Raji (cell line): ENCODE results near the gene CHD6.

ENCODE experiments used
- POLR2A ChIP-seq: IDR thresholded peaks from 2 replicates; pipeline ENCODE4 v1.6.1; 2011; ENCODE audit warnings: low read depth, low read length, control low read depth; ENCODE audit not compliant: insufficient read depth

CHD6 gene

DNA sequence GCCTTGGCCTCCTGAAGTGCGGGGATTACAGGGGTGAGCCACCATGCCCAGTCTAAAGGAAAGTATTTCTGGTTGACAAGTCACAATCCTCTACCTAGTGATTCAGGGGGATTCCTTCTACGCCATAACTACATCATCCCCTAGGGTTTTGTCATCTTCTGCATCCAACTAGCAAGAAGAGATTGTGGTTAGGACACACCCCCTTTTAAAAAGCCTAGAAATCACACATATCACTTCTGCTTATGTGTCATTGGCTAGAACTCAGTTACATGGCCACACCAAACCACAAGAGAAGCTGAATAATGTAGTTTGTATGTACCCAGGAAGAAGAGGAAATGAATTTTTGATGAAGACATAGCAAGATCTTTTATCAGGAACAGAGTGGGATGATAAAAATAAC, 14.7 kb upstream of the CHD6 start:
- TF ChIP-seq POLR2A = no peak

DNA sequence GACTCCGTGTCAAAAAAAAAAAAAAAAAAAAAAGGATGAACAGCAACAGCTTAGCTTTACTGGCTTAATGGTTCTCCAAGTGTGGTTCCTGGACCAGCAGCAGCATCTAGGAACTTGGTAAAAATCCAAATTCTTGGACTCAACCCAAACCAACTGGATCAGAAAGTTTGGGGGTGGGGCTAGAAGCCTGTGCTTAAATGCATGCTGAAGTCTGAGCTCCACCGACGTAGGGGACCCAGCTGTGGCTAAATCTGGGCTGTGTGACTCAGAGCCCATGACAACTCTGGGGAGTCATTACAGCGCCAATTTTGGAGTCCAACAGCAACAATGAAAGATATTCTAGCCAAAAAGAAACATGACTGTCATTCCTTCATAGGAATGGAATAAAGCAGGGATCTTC, 13.6 kb upstream of the CHD6 start:
- TF ChIP-seq POLR2A = no peak

DNA sequence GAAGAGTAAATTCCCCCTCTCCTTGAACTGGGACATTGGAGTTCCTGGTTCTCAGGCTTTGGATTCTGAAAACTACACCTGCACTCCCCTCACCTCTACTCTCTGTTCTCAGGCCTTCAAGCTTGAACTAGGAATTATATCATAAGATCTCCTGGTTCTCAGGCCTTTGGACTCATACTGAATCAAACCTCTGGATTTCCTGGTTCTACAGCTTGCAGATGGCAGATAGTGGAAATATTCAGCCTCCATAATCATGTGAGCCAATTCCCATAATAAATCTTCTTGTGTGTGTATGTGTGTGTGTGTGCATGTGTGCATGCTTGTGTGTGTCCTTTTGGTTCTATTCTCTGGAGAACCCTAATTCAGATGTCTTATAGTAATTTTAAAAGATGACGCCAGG, 12.7 kb upstream of the CHD6 start:
- TF ChIP-seq POLR2A = no peak

DNA sequence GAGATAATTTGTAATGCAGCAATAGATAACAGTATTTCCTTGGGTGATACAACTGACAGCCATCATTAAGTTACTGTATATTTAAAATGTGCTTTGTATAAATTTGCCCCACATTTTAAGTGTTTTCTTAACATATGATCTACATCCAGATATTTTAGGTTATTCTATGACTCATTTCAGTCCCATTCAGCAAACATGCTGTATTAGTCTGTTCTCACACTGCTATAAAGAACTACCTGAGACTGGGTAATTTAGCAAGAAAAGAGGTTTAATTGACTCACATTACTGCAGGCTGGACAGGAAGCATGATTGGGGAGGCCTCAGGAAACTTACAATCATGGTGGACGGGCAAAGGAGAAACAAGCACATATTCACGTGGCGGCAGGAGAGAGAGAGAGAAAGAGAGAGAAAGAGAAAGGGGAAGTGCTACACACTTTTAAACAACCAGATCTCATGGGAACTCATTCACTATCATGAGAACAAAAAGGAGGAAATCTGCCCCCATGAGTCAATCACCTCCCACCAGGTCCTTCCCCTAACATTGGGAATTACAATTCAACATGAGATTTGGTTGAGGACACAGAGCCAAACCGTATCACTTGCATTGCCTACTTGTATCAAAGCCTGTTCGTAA, 9.6 kb upstream of the CHD6 start:
- no peak for TF ChIP-seq POLR2A

DNA sequence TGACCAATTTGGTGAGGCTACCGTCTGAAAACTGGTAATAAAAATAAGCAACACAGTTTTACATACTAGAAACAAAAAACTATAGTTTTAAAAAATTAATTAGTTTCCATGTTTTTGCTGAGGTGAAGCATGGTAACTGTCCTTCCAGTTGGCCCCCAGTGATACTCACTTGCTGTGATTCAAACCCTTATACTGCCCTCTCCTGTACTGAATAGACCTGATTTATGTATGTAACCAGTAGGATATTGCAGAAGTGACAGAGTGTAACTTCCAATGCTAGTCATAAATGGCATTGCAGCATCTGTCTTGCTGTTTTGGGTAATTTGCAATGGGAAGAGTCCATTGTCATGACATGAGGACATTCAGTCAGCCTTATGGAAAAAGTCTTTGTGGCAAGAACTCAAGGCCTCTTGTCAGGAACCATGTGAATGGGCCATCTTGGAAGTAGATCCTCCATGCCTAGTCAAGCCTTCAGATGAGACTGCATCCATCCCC, 8.9 kb upstream of the CHD6 start:
- no peak for TF ChIP-seq POLR2A

DNA sequence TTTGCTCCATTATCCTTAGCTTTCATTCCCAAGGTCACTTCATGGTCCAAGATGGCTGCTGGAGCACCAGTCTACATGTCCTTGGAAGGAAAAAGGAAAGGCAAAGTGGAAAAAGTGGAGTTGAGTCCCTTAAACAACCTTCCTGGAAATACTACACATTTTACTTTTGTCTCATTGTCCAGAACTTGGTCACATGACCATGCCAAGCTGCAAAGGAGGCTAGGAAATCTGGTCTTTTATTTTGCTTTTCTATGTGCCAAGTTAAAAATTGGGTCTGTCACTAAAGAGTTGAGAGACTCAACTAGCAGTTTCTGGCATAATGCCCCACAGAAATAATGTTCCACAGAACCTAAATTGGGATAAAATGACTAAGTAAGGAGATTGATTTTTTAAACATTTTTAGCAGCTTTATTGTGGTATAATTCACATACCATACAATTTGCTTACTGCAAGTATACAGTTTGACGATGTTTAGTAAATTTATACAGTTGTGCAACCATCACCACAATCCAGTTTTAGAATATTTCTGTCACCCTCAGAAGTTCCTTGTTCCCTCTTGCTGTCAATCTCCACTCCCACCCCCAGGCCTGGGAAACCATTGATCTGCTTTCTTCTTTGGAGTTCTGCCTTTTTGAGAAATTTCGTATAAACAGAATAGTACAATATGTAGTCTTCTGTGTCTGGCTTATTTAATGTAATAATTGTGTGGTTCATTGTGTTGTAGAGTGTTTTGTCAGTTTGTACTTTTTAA, 5.6 kb upstream of the CHD6 start:
- TF ChIP-seq POLR2A = no peak

DNA sequence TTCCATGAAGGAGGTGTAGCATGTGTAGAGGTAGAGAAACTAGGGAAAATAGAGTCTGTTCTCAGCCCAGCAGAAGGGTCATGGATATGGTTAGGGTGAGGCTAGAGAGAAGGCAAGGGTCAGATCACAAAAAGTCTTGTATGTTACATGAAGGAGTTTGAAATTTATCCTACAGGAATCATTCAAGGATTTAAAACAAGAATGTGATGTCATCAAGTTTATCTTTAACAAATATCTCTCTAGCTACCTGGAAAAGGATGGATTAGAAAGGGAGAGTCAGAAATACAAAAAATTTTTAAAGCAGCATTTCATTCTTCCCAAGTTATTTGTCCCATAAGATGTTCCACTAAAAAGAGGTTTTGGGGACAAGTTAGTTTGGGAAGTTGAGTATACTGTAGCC, 4.4 kb upstream of the CHD6 start:
- no peak for TF ChIP-seq POLR2A

DNA sequence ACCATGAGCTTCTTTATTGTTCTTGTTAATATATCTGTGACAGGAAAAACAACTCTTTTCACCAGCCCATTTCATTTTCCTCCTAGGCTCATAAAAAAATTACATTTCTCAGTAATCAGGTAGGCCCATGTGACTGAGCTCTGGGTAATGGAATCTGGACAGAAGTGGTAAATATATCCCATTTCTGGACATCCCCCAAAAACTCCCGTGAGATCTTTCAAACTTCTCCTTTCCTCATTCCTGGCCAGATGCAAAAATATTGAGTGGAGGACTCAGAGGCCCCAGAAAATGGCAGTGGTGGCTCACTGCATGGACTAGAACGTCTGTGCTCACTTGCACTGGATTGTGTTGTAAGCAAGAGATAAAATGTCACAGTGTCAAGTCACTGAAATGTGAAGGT, 3.8 kb upstream of the CHD6 start:
- no peak for TF ChIP-seq POLR2A

DNA sequence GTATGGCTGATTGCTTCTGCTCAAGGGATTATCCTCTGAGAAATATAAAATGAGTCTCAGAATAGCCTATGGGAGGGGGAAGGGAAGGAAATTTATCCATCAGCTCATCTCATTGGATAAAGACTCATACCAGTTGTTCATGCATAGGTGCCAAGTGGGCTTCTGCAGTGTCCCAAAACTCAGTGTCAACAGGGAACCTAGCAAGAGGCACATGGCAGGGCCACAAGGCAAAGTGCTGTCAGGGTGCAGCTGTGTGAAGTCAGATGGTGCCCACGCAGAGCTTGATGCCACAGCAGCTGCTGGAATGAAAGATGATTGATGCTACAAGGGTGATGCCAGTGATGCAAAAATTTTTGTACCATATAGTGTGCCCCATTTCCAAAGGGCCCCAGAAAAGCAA, 3.2 kb upstream of the CHD6 start:
- no peak for TF ChIP-seq POLR2A

DNA sequence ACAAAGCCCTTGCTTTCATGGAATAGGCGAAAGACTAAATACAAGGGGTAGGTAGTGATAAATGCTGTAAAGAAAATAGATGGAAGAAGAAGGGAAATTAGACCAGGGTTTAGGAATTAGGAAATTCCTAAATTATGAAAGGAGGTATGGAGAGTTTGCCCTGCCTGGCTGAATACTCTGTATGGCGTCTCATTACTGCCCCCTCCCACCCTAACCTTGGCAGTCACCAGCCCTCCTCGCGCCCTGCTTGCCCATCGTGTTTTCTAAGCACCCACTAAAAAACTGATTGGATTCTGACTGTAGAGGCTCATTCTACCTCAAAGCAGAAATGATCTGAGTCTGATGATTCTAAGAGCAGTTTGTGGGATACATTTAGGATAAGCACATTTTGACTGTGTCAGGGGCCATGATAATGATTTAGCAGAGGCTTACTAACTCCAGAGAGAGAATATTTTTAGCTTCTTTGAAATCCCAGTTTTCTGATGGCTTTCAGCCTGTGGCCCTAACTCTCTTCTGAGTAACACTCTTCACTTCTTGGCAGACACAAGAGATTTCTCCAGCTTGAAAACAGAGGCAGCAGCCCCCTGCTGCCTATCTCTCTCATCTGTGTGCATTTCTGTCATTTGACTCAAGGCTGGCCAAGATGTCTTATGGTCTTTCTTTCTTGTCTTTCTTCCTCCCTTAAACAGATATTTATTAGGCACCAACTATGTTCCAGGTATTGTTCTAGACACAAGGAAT, 1.4 kb upstream of the CHD6 start:
- no peak for TF ChIP-seq POLR2A

DNA sequence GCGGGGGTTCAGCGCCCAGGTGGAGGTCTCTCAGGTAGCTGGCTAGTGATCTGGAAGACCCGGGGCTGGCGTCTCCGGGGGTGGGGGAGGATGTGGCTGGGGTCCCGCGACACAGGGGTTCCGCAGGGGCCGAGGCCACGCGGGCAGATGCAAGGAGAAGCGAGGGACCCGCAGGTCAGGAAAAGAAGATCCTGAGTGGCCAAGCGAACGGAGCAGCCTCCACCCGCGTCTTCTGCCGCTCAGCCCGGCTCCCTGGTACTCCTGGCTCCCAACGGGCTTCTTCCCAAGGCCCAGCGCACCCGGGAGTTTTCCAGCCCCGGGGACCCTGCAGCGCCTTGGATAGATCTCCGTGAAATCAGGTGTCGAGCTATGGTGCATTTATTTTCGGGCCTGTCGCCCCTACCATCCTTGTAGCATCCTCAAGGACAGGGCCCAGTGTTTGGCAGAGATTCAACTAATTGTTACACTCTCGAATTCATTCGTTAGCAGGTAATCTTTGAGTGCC, 682 bp upstream of the CHD6 start:
- no peak for TF ChIP-seq POLR2A

DNA sequence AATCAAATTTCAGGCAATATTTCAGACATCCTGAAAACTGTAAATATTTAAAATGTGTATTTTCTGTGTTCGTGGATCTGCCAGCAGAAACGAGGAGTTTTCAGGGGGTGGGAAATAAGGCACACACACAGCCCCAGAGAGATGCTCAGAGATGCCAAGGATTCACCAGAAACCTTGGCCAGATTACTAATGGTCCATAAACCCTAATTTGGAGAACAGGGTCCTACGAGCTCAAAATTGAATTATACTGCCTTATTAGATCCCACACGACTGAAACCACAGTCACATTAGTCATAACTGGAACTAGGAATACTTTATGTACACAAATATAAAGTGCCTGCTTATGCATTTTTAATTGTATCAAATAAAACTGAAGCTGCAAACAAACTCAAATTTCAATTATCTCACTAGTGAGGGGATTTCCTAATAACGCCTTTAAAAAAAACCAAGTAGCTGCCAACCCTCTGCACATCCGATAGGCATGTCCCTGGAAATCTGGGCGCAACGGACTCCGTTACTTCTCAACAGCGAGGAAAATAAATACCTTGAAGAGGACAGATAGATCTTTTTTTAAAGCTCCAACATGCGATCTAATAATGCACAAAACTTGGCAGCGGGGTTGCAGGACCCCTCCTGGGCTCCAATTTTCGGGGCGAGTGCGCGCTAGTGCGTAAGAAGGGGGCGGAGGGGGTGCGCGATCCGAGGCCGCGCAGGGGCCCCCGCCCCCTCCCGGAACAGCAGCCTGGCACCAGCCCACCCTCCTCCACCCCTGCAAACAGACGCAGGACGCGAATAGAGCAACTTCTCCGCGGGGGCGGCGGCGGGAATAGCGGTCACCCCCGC, 897 bp downstream of the CHD6 start:
- no peak for TF ChIP-seq POLR2A

DNA sequence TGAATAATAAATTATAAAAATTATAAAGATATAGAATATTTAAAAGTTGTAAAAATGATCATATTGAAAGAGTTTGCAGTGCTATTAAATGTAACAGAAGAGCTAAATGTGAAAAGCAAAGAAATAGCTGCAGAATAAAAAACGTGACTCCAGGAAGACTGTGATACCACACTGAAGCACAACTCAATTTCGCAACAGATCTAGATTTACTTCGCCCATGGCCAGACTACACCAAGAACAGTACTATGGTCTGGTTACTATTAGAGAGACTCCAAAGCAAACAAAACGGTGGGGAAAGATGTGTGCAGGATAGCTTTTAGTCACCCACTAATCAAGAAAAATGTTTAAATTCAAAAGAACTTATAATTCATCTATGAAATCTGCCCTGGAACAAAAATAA, 1.9 kb downstream of the CHD6 start:
- TF ChIP-seq POLR2A = no peak

DNA sequence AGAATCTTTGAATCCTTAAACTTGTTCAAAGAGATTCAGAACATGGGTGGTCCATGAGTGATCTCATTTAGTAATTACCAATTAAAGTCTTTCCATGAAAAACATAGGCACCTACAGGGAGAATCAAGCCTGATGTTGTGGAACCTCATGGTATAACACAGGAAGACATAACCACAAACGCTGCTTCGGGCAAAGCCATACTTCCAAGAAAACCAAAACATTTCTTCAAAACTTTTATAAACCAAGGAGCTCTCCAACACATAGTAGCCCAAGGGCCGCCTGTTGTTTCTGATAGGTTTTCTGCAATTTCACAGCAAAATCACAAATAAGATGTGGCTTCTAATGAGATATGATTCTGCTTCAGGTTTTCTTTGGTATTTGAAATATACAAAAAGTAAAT, 2.5 kb downstream of the CHD6 start:
- TF ChIP-seq POLR2A = no peak

DNA sequence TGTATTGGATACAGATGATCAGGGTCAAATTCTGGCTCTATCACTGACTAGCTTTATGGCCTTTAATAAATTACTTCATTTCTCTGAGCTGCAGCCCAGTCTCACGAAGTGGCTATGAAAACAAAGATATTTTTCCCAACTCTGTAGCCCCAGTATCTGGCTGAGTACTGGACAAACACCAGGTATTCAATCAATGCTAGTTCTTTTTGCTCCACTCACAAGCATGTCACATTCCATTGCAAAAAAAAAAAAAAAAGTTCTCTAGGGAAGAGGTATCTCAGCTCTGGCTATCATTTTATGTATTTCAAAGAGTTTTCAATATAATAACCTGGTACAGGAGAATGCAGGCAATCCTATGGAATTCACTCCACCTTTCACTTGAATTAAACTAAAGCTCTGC, 3.1 kb downstream of the CHD6 start:
- no peak for TF ChIP-seq POLR2A

DNA sequence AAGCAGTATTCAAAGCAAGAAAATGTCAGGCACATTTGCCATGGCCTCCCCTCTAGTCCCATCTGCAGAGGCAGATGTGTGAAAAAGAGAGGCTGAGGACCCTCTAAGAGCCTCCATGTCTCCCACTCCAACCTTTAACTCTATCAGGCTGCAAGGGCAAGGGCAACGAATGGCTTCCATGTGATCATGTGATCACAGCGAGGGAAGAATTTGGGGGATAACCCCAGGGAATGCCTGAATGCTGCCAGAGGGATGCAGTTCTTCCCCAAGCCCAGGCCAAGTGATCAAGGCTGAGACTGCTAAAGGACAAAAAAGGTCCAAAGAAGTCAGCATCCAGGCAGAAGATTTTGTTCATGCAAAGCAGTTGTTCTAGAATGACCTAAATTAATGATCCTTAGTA, 4.9 kb downstream of the CHD6 start:
- TF ChIP-seq POLR2A = no peak

DNA sequence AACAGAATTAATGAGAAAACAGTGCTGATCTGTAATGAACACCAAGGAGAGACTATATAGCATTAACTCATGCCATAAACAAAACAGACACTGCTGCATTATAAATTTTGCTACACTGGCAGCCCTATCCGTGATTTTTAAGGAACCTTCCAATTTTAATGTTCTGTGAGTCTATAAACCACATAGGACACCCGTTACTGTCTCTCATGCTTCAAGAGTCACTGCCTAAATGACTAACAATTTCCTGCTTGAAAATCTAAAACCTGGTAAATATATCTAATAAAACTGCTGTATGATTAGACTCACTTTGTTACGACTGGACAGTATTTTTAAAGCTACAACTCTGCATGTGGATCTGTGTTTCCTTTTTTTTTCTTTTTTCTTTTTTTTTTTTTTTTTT, 8.7 kb downstream of the CHD6 start:
- no peak for TF ChIP-seq POLR2A
